Astrocyte (in vitro differentiated cells and primary cell): ENCODE data around the gene PEX11B.

Experiments
- CTCF ChIP-seq: IDR thresholded peaks from 2 replicates; pipeline ENCODE4 v1.5.1; 2011; ENCODE audit warnings: low read depth, mild to moderate bottlenecking, inconsistent platforms, low read length, moderate library complexity; ENCODE audit not compliant: insufficient read depth
- EZH2 ChIP-seq: IDR thresholded peaks from 2 replicates; pipeline ENCODE4 v1.6.1; 2012; ENCODE audit warnings: mild to moderate bottlenecking, low read length, inconsistent platforms; ENCODE audit not compliant: insufficient read depth

GRCh38 chr1:145936247-145936646 is 17.7 kb upstream of the PEX11B start:
- TF ChIP-seq CTCF, result no peak
- TF ChIP-seq EZH2, result no peak
